IPS-18c (cell line): ENCODE data around the gene ATG4B.
A peak's percentile ranks its signal among the peaks of the same experiment; 100 is the strongest.

Source experiments
- H3K4me3 ChIP-seq: 2 replicates; pipeline ENCODE4 v1.7.0; 2013; ENCODE audit warnings: low read depth, mild to moderate bottlenecking, low read length, moderate library complexity; ENCODE audit not compliant: insufficient read depth
- H3K9me3 ChIP-seq: one replicate; pipeline ENCODE4 v1.6.1; 2013; ENCODE audit warnings: mild to moderate bottlenecking, low read length, moderate library complexity; ENCODE audit not compliant: control insufficient read depth, insufficient read depth

ATG4B gene

DNA sequence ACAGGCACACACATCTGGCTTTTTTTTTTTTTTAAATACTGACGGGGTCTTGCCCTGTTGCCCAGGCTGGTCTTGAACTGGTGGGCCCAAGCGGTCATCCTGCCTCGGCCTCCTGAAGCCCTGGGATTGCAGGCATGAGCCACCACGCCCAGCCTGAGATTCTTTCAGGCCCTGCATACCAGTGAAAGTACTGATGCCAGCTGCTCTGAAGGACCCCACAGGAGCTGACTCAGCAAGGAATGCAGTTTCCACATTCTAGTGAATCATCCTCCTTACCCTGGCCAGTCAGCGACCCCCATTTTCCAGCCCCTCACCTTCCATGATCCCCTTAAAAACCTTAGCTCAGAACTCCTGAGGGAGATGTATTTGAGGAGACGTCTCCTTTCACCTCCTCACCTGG, 55.0 kb downstream of the ATG4B start:
- no peak overlapping the region for H3K4me3 ChIP-seq
- no peaks in the 10 kb centered on the region for H3K9me3 ChIP-seq

GRCh38 chr2:241695651-241696050, 58.2 kb downstream of the ATG4B start:
- Histone ChIP-seq H3K4me3 (no peak overlapping the region), H3K9me3 (no peaks in the 10 kb centered on the region)

DNA sequence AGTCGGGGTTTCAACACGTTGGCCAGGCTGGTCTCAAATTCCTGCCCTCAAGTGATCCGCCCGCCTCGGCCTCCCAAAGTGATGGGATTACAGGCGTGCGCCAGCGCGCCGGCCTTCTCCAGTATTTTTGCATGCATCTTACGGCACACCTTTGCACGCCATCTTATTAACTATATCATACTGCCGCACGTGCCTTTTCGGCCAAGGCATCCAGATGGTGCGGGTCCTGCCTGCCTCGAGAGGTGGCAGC, 63.6 kb downstream of the ATG4B start:
- peak overlapping the region; percentile 86 for H3K4me3 ChIP-seq

GRCh38 chr2:241701399-241702154, 64.1 kb downstream of the ATG4B start, which contains the start of gene ING5:
ING5 (plus strand) TSS chr2:241702039; CDS start chr2:241702066, 27 bp downstream.
- Histone ChIP-seq H3K4me3 (peak within 1 kb of the TSS; percentile 95), H3K9me3 (no peaks in the 10 kb centered on the region)

More for the DNA sequence above, 63.6 kb downstream of the ATG4B start:
- no peaks in the 10 kb centered on the region for H3K9me3 ChIP-seq

DNA sequence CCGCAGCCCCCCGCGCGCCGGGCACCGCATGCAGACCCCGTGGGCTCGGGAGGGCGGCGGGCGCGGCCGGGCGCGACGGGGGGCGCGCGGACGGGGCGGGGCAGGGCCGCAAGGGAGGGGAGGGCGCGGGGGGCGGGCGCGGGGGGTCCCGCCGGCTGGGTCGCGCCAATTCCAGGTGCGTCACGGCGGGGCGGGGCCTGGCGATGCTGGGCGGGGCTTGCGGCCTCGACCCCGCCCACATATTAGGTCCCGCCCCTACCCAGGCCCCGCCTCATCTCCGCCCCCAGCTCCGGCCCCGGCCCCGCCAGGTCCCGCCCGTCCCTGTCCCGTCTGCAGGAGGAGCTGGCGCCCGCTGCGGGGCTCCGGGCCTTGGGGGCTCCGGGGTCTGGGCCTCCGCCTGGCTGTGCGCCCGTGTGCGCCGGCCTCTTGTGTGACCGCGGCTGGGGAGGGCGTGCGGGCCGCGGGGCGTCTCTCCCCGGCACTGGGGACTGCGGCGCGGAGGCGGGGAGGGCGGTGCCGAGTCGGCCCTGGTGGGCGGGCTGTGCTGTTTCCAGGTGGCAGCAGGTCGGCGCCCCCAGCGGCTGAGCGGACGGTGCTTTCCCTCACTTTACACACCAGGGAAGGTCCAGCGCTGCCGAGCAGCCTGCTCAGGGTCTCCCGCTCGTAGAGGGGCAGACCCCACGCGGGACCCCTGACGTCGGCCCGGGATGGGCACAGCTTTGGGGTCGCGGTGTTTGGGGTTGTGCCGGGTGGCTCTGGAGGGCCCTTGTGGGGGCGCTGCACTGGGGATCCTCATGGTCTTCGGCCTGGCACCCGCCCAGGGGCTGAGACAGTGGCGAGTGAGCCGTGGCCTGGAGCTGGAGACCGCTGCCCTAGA, 64.9 kb downstream of the ATG4B start:
- H3K4me3 ChIP-seq = peak overlapping the region; percentile 95
- H3K9me3 ChIP-seq = no peaks in the 10 kb centered on the region

DNA sequence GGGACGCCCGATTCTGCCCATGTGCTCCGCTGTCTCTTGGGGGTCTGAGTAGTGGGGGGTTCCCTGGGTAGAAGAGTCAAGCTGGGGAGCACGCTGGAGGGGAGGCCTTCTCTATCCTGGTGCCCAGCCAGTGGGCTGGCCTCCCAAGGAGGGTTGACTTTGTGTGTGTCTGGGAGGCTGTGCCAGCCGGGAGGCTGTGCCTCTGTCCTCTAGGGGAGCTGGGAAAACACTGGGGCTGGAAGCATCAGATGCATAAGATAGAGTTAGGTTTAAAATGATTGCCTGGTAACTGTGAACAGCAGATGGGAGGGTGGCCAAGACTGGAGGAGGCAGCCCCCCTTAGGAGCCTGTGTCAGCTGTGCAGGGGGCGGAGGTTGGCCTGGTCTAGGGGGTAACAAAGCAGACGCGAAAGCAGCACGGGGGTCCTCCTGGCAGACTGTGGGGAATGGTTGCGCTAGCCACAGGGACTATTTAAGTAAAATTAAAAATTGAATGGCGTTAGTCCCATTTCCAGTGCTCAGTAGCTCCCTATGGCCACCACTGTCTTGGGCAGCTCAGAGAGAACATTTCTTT, 65.6 kb downstream of the ATG4B start:
- Histone ChIP-seq H3K4me3 (peak overlapping the region; percentile 95), H3K9me3 (no peaks in the 10 kb centered on the region)

GRCh38 chr2:241706537-241706936, 69.0 kb downstream of the ATG4B start:
- Histone ChIP-seq H3K4me3 (no peak overlapping the region), H3K9me3 (no peaks in the 10 kb centered on the region)

- Histone ChIP-seq H3K9me3 (no peaks in the 10 kb centered on the region), H3K4me3 (no peak overlapping the region)
Measured at GRCh38 chr2:241708879-241709278, 71.4 kb downstream of the ATG4B start.

GRCh38 chr2:241719093-241719492, 81.6 kb downstream of the ATG4B start:
- Histone ChIP-seq H3K4me3 (no peak overlapping the region), H3K9me3 (peaks cover 3% of the 10 kb centered on the region)

DNA sequence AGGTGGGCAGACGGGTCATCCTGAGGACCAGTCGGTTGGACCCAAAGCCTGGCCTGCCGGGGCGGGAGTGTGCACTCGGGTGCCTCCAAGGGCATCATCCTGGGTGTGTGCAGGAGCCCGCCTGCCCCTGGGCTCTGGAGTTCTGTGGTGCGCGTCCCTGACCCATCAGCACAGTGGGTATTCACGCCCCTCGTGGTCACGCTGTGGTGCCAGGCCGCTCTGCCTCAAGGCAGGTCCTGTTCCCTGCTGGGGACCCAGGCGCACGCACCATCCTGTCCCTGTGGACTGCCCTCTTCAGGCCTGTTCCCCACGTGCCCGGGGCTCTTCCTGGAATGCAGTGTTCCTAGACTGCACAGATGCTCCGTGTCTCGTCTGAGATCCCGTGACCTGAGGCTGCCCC, 82.6 kb downstream of the ATG4B start:
- Histone ChIP-seq H3K4me3 (no peak overlapping the region), H3K9me3 (peaks cover 3% of the 10 kb centered on the region)

- Histone ChIP-seq H3K9me3 (peaks cover 3% of the 10 kb centered on the region), H3K4me3 (no peak overlapping the region)
Measured at GRCh38 chr2:241720560-241720959, 83.1 kb downstream of the ATG4B start.

GRCh38 chr2:241721852-241722251, 84.4 kb downstream of the ATG4B start:
- Histone ChIP-seq H3K9me3 (peaks cover 3% of the 10 kb centered on the region), H3K4me3 (no peak overlapping the region)

DNA sequence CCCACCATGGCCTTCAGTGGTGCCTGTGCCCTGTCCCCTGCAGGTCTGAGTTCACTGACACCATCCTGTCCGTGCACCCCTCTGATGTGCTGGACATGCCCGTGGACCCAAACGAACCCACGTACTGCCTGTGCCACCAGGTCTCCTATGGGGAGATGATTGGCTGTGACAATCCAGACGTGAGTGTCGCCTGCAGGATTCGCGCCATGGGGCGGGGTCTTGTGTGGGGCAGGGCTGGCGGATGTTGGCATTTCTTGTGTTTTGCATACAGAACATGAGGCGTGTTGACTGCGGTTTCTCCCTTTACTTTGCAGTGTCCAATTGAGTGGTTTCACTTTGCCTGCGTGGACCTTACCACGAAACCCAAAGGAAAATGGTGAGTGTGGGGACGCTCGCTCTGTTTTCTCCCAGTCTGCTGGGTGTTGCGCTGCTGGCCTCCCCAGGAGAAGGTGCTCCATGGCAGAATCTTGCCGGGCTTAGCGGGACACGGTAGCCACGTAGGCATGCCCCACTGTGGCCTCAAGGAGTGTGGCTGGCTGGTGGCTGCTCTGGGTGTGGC, 85.5 kb downstream of the ATG4B start:
- no peak overlapping the region; the same call in 1 of the 2 replicates for H3K4me3 ChIP-seq

More for the DNA sequence above, 85.5 kb downstream of the ATG4B start:
- H3K9me3 ChIP-seq = peaks cover 3% of the 10 kb centered on the region
